GM19351 (cell line): Measurements from ENCODE around the gene MIPOL1.
"Not testable (repeated sequence)": the region's sequence is repeated elsewhere in the genome, so short reads cannot be mapped to it uniquely, and the experiment has no call there.

Experiments used
- ATAC-seq: cut with Tn5 transposase; IDR thresholded peaks from one replicate; pipeline ENCODE4 v1.9.1; 2021; ENCODE audit warnings: mild to moderate bottlenecking, moderate library complexity; ENCODE audit not compliant: unreplicated experiment

The MIPOL1 gene

DNA sequence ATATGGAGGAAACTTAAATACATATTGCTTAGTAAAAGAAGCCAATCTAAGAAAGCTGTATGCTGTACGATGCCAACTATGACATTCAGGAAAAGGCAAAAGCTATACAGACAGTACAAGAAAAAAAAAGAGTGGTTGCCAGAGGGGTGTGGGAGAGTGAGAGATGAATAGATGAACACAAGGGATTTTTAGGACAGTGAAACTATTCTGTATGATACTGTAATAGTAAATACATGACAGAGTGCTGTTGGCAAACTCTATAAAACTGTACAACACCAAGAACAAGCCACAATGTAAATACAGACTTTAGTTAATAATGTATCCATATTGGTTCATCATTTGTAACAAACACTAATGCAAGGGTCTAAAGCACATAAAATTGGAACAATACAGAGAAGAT, 10.9 kb upstream of the MIPOL1 start:
- no peak for ATAC-seq

DNA sequence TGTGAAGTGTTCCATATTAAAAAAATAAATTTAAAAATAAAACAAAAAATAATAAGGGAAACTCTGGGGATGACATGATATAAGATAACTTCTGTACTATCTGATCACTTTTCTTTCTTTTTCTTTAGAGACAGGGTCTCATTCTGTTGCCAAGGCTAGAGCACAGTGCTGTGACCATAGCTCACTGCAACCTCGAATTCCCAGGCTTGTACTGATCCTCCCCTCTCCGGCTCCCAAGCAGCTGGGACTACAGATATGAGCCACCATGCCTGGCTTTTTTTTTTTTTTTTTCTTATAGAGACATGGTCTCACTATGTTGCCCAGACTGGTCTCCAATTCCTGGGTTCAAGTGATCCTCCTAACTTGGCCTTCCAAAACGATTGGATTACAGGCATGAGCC, 10.4 kb upstream of the MIPOL1 start:
- no peak for ATAC-seq

DNA sequence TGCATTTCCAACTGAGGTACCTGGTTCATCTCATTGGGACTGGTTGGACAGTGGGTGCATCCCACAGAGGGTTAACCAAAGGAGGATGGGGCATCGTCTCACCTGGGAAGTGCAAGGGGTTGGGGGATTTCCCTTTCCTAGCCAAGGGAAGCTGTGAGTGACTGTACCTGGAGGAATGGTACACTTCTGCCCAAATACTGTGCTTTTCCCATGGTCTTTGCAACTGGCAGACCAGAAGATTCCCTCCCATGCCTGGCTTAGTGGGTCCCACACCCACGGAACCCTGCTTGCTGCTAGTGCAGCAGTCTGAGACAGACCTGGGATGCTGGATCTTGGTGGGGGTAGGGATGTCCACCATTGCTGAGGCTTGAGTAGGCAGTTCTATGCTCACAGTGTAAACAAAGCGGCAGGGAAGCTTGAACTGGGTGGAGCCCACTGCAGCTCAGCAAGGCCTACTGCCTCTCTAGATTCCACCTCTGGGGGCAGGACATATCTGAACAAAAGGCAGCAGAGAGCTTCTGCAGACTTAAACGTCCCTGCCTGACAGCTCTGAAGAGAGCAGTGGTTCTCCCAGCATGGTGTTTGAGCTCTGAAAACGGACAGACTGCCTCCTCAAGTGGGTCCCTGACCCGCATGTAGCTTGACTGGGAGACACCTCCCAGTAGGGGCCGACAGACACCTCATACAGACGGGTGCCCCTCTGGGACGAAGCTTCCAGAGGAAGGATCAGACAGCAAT, 9.7 kb upstream of the MIPOL1 start:
- not testable (repeated sequence) for ATAC-seq

DNA sequence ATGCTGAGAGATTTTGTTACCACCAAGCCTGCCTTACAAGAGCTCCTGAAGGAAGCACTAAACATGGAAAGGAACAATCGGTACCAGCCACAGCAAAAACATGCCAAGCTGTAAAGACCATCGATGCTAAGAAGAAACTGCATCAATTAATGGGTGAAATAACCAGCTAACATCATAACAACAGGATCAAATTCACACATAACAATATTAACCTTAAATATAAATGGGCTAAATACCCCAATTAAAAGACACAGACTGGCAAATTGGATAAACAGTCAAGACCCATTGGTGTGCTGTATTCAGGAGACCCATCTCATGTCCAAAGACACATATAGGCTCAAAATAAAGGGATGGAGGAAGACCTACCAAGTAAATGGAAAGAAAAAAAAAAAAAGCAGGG, 8.0 kb upstream of the MIPOL1 start:
- ATAC-seq, result not testable (repeated sequence)

DNA sequence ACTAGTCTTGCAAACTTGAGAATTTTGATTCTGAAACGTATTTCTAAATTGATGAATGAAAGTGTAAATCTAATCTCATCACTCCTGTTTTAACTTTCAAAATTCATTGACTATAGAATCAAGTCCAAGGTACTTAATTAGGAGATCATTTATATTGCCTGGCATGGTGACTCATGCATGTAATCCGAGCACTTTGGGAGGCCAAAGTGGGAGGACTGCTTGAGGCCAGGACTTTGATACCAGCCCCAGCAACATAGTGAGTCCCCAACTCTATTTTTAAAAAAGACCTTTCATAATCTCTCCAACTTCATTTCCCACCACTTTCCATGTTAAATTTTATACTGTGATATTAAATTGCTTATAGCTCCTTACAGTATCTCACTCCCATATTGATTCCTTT, 3.0 kb upstream of the MIPOL1 start:
- no peak for ATAC-seq

DNA sequence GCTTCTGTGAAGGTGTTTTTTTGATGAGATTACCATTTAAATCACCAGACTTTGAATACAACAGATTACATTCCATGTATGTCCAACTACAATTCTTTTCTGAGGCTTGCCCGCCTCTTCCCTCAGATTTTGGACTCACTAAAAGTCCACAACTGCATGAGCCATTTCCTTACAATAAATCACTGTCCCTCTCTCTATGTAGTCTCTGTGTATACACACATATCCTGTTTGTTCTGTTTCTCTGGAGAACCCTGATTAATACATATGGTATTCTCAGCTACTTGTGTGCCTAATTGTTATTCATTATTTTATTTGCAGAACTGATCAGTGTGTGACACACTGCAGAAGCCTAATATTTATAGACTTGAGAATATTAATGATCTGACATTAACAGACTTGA, 2.4 kb upstream of the MIPOL1 start:
- ATAC-seq, result no peak

DNA sequence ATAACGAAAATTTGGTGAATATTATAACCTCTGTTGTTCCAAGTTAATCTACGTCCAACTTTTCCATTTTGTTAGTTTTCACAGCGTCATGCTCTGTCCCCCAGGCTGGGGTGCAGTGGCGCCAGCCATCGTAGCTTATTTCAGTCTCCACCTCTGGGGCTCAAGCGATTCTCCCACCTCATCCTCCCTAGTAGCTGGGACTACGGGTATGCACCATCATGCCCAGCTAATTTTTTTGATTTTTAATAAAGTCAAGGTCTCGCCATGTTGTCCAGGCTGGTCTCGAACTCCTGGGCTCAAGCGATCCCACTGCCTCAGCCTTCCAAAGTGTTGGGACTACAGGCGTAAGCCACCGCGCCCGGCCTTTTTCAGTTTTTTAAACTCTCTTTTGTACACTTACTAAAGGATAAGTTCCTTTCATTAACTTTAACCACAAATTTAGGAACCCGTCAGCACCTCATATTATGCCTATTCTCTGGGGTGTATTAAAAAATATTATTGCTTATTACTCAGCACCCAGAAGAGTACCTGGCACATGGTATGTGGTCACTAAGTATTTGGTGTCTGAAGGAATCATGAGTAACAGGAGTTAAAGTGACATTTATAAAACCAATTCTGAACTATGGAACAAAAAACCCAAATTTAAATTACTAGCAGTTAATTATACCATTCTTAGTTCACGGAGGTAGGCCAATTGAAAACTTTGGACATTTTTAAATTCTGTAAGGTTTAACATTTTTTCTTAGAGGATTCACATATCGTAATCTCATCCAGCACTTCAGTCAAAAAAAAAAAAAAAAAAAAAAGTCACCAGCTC, 925 bp upstream of the MIPOL1 start:
- ATAC-seq, result no peak

DNA sequence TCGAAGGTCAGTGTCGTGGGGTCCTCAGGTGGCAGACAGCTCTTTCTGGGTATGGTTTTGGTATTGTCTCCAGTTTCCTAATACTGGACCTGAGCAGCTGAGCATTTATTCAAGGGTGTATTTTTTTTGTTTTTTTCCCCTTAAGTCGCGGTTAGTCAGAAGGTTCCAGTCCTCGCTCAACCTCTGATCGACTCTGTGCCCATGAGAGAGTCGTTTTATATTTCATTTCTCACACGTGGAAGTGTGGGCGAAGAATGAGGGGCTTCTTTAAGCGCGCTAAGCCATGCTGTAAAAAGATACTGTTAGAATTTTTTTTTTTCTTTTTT, 499 bp downstream of the MIPOL1 start:
- no peak for ATAC-seq

DNA sequence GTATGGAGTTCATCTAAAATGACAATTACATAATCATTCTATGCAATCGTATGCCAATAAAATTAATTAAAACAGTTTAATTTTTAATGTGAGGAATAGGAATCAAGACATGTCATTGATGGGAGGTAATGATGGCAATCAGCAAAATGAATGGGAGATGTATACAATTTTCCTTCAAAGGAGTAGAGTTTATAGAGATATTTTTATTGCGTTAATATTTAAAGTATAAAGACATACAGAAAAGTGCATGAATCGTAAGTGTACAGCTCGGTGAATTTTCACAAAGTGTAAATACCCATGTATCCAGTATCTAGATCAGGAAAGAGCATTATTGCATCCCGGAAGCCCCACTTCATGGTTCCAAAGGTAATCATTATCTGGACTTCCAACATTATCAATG, 1.2 kb downstream of the MIPOL1 start:
- no peak for ATAC-seq

DNA sequence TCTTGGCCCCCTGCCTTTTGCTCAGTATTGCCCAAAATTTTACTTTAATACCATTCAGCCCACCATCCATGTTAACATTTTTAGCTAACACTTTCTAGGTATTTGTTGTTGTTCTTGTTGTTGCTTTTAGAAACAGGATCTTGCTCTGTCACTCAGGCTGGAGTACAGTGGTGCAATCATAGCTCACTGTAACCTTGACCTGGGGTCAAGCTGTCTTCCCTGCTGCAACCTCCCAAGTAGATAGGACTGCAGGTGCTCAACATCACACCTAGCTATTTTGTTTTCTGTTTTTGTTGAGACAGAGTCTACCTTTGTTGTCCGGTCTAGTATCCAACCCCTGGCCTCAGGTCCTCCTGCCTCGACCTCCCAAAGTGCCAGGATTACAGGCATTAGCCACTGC, 4.0 kb downstream of the MIPOL1 start:
- ATAC-seq, result no peak

DNA sequence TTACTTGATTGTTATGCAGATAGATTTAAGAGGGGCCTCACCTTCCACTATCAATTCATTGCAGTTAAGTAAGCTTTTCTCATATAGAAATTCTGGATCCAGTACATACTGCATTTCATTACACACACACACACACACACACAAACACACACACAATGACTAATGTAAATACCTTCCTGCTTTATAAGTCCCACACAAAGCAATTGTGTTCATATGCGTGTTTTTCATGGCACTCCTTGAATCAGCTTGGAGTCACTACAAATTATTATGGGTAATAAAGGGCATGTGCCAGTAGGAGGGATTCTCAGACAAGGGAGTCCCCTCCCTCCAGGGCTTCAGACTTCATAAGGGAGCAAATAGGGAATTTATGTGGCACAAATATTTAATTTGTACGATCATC, 4.5 kb downstream of the MIPOL1 start:
- no peak for ATAC-seq

DNA sequence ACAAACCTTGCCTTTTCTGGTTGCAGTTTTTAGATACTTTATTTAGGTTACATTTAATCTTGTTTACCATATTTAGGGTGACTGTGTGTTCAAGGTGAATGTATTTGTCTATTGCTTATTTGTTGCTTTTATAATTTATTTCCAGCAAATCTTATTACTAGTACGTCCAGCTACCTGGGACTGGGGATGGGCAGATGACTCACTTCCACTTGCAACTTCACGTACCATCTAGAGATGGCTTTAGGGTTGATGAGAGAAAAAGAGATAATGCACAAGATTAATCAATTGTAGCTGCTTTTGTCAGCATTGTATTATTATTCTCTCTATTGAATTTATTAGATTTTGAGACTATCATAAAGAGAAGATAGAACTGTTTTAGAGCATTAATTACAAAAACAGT, 5.1 kb downstream of the MIPOL1 start:
- no peak for ATAC-seq

DNA sequence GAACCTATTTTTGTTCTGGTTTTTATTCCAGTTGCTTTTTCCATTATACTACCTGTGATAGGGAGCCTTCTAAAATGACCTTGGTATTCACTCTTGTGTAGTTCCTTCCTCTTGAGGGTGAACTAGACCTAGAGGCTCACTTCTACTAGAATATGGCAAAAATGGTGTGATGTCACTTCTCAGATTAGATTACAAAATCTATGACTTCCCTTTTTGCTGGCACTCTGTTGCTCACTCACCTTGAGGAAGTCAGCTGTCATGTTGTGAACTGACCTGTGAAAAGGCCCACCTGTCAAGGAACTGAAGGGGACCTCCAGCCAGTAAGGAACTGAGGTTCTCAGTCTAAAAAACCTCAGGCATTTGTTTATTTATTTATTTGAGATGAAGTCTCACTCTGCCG, 5.7 kb downstream of the MIPOL1 start:
- ATAC-seq, result no peak

DNA sequence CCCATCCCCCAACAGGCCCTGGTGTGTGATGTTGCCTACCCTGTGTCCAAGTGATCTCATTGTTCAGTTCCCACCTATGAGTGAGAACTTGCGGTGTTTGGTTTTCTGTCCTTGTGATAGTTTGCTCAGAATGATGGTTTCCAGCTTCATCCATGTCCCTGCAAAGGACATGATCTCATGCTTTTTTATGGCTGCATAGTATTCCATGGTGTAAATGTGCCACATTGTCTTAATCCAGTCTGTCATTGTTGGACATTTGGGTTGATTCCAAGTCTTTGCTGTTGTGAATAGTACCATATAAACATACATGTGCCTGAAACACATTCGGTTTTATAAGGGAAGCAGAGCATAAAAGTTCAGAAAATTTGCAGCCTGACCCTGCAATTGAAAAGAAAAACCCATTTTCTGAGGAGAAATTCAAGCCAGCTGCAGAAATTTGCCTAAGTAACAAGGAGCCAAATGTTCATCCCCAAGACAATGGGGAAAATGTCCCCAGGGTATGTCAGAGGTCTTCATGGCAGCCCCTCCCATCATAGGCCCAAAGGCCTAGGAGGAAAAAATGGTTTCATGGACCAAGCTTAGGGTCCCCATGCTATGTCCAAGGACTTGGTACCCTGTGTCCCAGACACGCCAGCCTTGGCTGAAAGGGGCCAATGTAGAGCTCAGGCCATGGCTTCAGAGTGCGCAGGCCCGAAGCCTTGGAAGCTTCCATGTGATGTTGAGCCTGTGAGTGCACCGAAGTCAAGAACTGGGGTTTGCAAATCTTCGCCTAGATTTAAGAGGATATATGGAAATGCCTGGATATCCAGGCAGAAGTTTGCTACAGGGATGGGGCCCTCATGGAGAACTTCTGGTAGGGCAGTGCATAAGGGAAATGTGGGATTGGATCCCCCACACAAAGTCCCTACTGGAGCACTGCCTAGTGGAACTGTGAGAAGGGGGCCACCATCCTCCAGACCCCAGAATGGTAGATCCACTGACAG, 8.2 kb downstream of the MIPOL1 start:
- ATAC-seq, result not testable (repeated sequence)

DNA sequence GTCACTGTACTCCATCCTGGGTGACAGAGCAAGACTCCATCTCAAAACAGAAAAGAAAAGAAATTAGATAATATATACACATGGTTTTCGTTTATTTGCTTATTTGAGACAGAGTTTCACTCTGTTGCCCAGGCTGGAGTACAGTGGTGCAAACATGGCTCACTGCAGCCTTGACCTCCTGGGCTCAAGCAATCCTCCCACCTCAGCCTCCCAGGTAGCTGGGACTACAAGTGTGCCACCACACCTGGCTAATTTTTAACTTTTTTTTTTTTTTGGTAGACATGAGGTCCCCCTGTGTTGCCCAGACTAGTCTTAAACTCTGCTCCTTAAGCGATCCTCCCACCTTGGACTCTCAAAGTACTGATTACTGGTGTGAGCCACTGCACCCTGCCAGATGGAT, 11.9 kb downstream of the MIPOL1 start:
- ATAC-seq, result not testable (repeated sequence)

DNA sequence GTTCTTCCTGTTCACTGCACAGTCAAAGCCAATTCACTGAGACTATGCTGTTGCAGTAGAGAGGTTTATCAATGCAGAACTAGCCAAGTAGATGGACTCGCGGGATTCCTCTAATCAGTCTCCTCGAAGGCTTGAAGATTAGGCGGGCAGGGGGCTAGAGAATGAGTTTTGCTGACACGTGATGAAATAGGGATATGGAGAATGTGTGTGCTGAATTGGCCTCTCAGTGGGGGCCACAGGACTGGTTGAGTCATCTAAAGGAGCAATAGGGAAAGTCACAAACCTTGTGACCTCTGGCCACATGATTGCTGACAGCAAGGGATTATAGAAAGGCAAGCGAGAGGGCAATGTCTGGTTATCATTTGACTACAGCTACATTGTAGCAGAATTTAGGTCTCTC, 12.7 kb downstream of the MIPOL1 start:
- no peak for ATAC-seq

DNA sequence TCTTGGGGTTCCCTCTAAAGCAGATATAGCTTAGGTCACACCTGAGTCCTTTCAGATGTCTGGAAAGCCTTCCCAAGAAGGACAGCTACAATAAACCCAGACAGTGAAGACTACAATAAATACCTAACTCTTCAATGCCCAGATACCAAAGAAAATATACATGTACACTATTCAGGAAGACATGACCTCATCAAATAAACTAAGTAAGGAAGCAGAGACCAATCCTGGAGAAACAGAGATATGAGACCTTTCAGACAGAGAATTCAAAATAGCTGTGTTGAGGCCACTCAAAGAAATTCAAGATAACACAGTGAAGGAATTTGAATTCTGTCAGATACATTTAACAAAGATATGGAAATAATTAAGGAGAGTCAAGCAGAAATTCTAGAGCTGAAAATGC, 15.3 kb downstream of the MIPOL1 start:
- ATAC-seq, result no peak

DNA sequence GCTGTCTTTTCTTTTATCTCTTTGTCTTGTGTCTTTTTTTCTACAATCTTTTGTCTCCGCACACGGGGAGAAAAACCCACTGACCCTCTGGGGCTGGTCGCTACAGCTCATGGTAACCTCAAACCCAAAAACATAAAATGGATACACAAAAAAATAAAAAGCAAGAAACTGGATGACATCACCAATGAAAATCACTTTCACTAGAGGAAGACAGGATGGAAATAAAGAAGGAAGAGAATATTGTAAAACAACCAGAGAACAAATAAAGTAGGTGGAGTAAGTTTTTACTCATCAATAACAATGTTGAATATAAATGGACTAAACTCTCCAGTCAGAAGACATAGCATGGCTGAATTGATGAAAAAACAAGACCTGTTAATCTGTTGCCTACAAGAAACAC, 17.6 kb downstream of the MIPOL1 start:
- no peak for ATAC-seq

DNA sequence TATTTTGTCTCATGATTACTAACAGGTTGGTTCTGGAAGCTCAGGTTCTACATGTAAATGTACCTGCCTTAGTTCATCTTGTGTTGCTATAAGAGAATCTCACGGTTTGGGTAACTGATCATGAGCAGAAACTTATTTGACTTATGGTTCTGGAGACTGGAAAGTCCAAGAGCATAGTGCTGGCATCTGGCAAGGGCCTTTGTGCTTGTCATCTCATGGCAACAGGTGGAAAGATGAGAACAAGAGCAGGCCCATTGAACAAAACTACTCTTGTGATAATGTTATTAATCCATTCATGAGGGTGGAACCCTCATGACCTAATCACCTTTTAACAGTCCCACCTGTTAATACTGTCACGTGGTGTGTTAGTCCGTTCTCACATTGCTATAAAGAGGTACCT, 23.3 kb downstream of the MIPOL1 start:
- no peak for ATAC-seq

DNA sequence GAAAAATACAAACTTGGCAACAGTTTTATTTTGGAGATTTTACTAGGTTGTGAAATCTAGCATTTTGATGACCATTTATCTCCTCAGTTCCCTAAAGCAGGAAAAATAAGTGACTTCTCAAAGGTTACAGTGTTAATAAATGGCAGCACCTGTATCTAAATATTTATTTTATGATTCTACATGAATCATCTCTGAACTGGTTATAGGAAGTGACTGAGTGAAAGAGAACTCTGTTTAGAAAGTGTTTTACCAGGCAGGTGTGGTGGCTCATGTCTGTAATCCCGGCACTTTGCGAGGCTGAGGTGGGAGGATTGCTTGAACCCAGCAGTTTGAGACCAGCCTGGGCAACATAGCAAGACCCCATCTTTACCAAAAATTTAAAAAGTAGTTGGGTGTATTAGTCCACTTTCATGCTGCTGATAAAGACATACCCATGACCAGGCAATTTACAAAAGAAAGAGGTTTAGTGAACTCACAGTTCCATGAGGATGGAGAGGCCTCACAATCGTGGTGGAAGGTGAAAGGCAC, 26.3 kb downstream of the MIPOL1 start:
- no peak for ATAC-seq

DNA sequence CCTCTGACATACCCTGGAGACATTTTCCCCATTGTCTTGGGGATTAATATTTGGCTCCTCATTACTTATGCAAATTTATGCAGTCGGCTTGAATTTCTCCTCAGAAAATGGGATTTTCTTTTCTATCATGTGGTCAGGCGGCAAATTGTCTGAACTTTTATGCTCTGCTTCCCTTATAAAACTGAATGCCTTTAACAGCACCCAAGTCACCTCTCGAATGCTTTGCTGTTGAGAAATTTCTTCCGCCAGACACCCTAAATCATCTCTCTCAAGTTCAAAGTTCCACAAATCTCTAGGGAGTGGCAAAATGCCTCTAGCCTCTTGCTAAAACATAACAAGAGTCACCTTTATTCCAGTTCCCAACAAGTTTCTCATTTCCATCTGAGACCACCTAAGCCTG, 27.9 kb downstream of the MIPOL1 start:
- not testable (repeated sequence) for ATAC-seq
